Renal pelvis (tissue), 4 donors: ENCODE data around the gene BACH2. TPM values are rescaled to one million over a fixed set of nuclear protein-coding genes. Genes with fewer than 3 reads are reported as not detected.
"Not testable (repeated sequence)": the region's sequence is repeated elsewhere in the genome, so short reads cannot be mapped to it uniquely, and the experiment has no call there.

Experiments
- DNase-seq: peaks from one replicate; pipeline ENCODE4 v3.0.0-alpha.2; 2013
- polyA plus RNA-seq, 3 donors: library from polyadenylated mRNA; unstranded; fragments of 120-200 nt; gene quantifications; one replicate each; pipeline ENCODE4 v1.2.1, GENCODE V29; 2013; ENCODE audit not compliant: insufficient read length in 3 of 3

BACH2 gene
- polyA plus RNA-seq, 3 donors, result 9.2 to 11.0 (median 9.9) TPM

DNA sequence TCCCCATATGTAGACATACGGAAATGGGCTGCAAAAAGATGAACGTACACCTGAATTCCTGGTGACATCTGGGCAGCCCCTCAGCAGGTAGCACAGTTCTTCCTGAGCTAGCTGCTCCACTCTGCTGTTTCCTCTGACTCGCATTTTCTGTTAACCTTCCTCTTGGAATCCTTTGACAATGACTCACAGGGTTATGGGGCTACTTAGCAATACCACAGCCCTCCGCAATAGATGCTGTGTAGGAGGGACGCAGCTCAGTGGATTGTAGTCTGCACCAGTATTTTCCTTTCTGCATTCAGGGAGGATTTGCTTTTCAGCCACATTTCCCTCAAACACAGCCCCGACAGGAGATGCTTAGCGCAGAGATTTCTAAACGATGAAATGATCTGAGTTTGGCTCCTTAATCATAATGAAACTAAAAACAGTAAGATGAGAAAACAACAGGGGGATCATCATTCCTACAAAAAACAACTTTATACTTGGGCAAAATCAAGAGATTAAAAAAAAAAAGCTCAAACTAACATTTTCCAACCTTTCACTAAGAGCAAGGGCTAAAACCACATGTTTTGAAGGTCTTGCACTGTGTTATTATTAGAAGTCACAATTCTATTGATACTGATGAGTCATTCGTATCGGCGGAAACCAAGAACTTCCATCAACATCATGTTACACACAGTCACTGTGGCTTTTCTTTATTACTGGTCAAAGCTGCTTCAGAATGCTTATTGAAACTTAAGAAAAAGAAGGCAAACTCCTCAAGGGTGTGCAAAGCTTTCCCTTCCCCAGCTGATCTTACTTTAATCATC, 12.2 kb downstream of the BACH2 start:
- peak; percentile 53 for DNase-seq

DNA sequence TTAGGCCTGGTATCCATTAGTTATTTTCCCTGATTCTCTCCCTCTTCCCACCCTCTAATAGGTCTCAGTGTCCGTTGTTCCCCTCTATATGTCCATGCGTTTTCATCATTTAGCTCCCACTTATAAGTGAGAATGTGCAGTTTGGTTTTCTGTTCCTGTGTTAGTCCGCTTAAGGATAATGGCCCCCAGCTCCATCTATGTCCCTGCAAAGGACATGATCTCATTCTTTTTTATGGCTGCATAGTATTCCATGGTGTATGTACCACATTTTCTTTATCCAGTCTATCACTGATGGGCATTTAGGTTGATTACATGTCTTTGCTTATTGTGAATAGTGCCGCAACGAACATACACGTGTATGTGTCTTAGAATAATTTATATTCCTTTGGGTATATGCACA, 14.4 kb downstream of the BACH2 start:
- DNase-seq, result not testable (repeated sequence)

DNA sequence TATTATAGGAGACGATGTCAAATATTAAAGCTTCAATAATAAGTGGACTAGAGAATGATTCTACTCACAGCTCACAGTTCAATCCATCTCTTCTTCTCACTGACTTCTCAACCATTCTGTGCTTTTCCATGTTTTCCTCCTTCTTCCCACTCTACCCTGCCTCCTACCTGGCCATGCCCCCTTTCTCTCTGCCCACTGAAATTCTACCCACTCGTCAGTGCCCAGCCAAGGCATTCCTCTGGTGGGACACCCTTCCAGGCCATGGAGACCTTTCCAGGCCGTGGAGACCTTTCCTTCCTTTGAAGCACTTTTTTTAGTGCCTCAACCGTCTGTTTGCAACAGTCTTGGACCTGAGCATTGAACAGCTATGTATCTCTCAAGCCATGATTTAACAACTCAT, 18.5 kb downstream of the BACH2 start:
- DNase-seq, result no peak

DNA sequence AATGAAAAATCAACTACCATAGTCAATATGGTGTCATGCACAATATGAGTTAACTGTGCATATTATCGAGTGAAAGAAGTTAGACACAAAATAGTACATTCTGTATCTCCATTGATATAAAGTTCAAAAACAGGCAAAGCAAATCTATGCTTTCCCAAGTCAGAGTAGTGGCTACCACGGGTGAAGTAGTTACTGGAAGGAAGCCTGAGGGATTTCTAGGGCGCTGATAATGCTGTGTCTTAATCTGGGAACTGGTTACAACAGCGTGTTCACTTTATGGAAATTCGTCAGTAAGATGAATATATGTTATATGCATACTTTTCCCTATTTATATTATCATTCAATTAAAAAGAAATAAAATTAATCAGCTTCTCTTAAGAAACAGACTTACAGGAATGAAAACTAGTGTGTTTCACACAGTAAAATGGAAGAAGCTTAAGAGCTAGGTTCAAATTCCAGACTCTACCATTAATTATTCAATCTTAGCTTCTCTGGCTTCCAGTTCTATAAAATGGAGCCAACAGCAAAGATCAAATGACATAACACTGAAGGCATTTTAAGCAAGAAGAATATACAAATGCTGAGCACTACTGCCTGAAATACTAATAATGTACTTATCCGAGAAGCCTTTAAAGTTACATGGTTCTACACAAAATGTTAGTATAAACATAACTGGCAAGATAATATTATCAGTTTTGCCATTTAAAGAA, 19.2 kb downstream of the BACH2 start:
- DNase-seq, result no peak

DNA sequence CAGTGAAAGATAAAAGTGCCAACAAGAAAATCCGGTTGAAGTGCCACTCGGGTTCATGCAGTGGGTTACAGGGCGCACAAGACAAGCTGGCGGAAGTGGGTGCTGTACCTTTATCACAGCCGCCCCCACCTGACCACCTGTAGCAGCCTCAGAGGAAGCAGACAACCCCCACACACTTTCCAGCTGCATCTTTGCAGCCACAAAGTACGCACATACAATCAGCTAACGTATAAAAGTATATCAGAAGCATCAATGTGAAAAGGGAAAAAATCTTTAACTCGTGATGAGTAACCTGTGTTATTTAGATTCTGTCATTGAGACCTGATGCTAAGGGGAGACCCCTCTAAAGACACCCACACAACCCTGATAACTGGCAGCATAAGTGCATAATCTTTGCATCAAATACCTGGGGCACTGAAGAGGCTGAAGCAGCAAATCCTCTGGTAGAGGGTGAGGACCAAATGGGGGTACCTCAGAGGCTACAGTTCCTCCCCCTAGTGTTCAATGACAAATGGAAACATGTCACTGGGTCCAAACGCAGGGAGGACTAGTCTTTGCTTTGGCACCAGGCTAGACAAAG, 22.1 kb downstream of the BACH2 start:
- DNase-seq, result peak; percentile 7

DNA sequence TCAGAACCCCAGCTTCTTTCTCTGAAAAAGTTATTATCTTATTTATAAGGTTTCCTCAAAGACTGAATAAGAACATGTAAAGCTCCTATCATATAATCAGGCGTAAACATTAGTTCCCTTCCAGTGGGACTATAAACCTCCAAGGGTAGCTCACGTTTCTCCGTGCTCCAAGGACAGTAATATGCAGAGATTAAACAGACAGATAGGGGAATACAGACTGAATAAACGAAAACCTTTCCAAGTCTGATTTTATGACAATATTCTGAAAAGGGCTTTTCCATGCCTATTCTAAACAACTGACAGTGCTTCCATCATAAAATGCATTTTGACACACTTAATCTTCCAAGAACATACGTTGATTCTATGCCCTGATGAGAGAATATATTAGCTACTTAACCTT, 22.8 kb downstream of the BACH2 start:
- DNase-seq, result no peak

DNA sequence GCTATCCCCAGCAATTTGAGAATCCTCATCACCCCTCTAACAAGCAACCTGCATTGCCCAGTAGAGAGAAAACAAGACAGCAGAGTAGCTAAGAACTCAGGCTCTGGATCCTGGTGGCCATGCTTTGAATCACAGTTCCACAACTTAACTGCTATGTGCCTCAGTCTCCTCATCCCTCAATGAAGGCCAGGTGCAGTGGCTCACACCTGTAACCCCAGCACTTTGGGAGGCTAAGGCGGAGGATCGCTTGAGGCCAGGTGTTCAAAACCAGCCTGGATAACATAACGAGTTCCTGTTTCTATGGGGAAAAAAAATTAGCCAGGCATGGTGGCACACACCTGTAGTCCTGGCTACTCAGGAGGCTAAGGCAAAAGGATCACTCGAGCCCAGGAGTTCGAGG, 23.7 kb downstream of the BACH2 start:
- DNase-seq, result no peak

DNA sequence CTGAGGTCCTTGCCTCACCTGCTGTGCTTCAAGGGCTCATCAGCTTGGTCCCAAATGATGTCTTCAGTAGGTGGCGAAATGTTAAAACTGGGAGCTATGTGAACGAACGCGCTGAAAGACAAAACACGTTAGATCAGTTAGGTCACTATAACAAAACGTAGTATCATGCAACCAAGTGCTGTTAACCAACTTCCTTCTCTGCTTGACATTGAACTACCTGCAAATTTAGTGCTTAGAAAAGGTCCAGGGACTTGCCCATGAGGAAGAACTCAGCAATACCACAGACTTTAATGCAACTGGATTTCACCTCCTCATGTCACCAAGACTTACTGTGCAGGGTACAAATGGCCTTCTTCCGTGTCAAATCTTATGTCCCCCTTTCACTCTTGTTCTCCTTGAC, 24.8 kb downstream of the BACH2 start:
- no peak for DNase-seq

DNA sequence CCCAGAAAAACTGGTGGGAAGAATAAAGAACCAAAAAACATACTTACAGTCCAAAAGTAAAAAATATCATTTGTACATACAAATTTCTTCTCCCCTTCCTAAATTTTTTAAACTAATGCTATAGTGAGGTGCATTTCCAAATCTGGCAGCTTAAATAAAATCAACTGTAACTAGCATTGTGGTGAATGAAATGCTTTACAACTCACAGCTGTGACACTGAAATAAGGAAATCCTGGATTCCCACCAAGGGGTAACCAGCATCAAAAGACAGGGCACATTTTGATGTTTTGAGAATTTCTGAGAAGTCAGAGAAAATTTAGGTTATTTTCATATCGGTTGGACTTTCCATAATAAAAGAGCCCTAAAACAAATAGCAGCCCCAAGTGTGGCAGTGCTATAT, 27.3 kb downstream of the BACH2 start:
- DNase-seq, result no peak

DNA sequence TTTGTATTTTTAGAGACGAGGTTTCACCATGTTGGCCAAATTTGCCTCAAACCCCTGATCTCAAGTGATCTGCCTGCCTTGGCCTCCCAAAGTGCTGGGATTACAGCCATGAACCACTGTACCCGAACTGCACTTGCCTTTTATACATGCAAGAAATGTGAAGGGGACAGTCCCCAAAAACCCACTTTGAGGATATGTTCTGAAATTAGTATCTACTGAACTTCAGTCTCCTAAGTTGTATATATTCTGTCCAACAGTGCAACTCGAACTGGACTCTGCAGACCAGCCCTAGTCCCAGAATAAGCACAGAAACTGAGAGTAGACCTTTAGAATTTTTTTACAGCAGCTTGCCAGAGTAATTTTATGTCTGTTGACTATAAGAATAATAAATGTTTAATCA, 28.5 kb downstream of the BACH2 start:
- DNase-seq, result no peak

DNA sequence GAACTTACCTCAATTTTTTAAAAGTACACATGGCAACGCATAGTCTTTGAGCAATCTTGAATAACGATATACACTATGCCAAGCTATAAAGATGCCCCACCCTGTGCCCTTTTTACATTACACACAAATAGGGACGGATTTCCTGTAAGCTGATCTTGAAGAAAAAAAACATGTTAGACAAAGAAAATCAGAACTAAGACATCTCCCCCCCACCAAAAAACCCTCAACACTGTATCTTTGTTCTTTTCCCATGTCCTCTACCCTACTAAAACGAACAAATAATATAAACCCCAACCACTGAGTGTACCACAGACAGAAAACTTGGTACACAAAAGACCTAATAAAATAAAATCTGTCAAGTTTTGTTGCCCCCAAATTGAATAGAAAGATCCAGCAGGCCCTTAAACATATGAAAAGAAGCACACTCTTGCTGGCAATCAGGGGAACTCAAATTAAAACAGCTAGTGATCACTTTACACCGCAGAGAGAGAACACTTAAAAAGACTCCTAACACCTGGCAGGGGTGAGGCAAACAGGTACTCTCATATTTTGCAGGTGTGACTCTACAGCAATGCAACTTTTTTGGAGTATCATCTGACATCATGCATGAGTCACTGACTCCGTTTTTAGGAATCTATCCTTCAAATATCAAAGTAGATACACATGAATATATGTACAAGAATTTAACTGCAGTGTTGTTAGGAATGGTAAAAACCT, 29.6 kb downstream of the BACH2 start:
- DNase-seq, result no peak

DNA sequence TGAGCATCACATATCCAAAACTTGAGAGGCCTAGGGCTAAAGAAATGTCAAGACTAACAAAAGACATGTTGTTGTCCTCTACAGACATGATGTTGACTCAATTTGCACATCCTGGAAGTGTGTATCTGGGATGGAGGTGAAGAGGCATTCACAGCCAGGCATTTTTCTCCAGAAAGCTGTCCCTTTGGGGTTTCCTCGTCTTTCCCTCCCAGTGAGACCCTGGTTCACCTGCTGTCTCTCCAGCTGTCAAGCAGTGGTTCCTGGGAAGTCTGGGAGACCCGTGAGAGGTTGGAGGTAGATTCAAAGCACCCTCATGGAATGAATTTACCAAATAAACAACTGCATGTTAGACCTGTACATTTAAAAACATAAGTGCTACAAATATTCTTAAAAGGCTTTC, 32.1 kb downstream of the BACH2 start:
- DNase-seq, result no peak

DNA sequence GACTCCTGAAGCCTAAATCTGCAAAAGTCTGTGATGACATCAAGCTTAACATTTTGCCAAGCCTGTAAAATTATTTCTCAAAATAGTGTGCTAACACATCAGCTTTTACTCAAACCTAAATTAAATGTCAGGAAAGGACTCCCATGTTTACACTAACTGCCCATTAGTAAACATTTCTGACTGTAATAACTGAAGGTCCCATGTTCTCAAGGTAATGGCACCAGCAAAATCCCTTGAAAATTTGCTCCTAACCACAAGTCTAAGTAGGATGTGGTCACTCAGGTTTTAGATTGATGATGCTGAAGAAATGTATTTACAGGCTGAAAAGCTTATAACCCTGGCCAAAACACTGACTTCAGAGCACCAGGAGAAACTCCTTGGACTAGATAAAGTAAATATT, 33.0 kb downstream of the BACH2 start:
- DNase-seq, result no peak

DNA sequence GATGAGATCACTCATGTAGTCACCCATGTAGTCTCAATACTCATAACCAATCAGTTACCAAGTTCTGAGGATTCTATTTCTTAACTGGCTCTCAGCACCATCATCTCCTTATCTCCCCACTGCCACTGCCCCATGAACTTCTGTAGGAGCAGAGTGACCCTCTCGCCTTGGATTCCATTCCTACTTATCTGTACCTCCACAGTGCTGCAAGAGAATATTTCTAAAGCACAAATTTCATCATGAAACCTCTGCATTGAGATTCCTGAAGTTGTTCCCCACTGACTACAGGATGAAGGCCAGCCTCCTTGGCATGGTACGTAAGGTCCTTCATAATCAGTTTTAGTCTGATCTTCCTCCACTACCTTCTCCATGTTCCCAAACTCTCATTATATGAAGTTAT, 34.8 kb downstream of the BACH2 start:
- DNase-seq, result no peak

DNA sequence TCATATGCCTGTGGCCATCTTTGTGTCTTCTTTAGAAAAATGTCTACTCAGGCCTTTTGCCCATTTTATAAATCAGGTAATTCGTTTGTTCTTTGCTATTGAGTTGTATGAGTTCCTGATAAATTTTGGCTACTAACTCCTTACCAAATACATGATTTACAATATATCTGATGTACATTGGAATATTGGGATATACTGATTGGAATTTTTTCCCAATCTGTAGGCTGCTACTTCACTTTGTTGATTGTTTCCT, 39.2 kb downstream of the BACH2 start:
- no peak for DNase-seq

DNA sequence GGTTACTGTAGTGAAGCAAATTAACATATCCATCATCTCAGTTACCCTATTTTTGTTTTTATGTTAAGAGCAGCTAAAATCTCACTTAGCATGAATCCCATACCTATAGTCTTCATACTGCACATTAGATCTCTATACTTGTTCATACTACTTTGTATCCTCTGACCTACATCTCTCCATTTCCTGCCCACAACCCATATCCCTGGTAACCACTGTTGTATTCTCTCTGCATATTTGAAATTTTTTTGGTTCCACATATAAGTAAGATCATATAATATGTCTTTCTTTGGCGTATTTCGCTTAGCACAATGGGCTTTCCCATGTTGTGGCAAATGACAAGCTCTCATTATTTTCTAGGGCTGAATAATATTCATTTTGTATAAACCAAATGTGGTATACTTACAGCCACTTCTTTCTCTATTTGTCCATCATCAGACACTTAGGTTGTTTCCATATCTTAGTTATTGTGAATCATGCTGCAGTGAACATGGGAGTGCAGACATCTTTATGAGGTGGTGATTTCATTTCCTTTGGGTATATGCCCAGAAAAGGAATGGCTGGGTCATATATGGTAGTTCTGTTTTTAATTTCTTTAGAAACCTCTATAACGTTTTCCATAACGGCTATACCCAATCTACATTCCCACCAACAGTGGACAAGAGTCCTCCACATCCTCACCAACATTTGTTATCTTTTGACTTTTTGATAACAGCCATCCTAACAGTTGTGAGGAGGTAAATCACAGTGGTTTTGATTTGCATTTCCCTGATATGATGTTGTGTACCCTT, 39.8 kb downstream of the BACH2 start:
- no peak for DNase-seq

DNA sequence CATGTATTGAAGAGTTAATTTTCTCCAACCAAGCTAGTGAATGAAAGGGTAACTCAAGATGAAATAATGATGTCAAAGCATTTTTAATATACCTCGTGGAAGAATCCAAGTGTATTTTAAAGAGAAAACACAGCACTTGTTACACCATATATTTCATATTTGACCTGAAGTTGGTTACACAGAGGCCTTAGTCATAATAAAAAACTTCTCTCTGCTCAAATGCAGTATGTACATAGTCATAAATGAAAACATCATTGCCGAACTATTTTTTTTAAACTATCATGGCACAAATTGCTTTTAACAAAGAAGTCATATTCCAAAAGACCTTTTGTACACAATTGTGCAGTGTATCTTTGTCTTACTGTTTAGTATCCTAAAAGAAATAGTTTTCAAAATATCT, 43.0 kb downstream of the BACH2 start:
- no peak for DNase-seq

DNA sequence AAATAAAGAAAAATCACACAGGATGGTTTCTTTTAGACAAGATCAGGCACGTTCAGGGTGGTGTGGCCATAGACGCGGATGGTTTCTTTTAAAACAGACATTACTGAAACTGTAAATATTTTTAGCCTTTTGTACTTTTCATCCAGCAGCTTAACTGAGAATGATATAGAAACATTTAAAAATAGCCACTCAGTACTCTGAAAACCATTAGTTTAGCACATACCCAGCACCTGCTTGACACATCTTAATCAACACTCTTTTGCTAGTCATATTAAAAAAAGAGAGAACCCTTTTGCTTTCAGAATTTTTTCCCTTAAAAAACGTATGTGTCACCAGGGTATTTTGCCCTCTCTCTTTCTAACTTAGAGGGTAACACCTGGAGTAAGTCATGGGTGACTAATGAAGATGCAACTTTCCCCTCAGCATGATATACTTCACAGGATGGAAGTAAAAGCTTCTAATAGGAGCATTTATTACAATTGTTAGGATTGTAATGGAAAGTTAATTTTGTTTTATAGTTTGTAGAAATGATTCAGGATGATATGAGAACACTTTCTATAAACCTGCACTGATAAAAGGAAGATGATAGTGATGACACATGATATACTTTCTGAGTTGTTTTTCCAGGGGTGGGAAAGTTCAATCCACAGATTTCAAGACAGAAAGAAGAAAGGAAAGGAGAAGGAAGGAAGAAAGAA, 45.2 kb downstream of the BACH2 start:
- DNase-seq, result no peak

DNA sequence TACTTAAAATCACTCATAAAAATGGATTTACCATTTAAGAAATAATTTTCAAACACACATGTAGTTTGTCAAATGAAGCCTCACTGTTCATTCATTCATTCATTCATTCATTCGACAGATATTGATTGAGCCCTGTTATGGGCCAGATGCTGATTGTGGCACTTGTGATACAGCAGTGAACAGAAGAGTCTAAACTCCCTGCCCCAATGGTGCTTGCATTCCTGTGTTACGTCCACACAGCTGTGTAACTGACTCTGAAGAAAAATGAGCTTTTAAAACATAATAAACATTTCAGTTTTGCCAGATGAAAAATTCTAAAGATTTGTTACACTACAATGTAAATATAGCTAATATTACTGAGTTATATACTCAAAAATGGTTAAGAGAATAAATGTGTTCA, 46.2 kb downstream of the BACH2 start:
- no peak for DNase-seq

DNA sequence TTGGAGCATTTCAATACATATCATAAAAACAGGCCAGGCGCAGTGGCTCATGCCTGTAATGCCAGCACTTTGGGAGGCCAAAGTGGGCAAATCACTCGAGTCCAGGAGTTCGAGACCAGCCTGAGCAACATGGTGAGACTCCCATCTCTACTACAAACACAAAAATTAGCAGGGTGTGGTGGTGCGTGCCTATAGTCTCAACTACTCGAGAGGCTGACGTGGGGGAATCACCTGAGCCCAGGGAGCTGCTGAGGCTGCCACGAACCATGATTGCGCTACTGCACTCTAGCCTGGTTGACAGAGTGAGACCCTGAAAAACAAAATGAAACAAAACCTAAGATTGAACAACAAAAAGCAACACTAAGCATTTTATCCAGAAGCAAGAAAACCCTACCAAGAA, 47.2 kb downstream of the BACH2 start:
- no peak for DNase-seq

DNA sequence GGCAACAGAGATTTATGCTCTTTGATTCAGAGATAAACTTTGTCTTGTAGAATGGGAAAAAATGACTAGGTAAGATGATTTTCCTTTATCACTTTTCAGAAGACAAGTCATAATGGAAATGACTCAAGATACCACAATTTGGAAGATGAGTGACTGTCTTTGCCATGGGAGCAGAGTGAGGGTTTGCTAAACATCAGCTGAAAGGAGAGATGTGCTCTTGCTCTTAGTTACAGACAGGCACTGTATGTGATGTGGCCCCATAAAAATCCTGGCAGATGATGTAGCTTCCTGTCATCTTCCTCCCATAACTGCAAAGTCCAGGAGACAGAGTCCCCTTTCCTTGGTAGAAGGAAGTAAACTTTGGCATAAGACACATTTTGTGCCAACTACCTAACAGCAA, 47.6 kb downstream of the BACH2 start:
- DNase-seq, result no peak

DNA sequence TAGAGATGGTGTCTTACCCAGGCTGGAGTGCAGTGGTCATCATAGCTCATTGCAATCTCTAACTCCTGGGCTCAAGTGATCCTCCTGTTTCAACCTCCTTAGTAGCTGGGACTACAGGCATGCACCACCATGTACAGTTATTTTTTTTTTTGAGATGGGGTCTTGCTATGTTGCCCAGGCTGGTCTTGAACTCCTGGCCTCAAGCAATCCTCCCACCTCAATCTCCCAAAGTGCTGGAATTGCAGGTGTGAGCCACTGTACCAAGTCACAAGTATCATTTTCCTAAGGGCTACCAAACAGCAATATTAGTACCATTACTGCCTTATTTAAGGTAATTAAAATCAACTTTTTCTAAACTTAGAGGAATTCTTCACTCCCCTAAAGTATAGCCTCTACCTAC, 49.4 kb downstream of the BACH2 start:
- DNase-seq, result no peak
